Ishikawa (cell line): ENCODE results near the gene ELOVL2.

ENCODE experiments used
- CEBPB ChIP-seq: IDR thresholded peaks from 2 replicates; pipeline ENCODE4 v1.6.1; 2012
- CREB1 ChIP-seq: IDR thresholded peaks from 2 replicates; pipeline ENCODE4 v1.6.1; 2012; ENCODE audit warnings: low read depth
- EGR1 ChIP-seq: IDR thresholded peaks from 2 replicates; pipeline ENCODE4 v1.6.1; 2012
- EP300 ChIP-seq: IDR thresholded peaks from 2 replicates; pipeline ENCODE4 v1.6.1; 2012; ENCODE audit warnings: borderline replicate concordance
- FOXM1 ChIP-seq: IDR thresholded peaks from 2 replicates; pipeline ENCODE4 v1.6.1; 2012; ENCODE audit warnings: low read depth, borderline replicate concordance
- NFIC ChIP-seq: IDR thresholded peaks from 2 replicates; pipeline ENCODE4 v1.6.1; 2012
- RAD21 ChIP-seq: IDR thresholded peaks from 2 replicates; pipeline ENCODE4 v1.6.1; 2012; ENCODE audit warnings: low read depth
- TAF1 ChIP-seq: IDR thresholded peaks from 2 replicates; pipeline ENCODE4 v1.6.1; 2012; ENCODE audit warnings: low read depth, mild to moderate bottlenecking
- TCF12 ChIP-seq: IDR thresholded peaks from 2 replicates; pipeline ENCODE4 v1.6.1; 2012; ENCODE audit warnings: low read depth
- TEAD4 ChIP-seq: IDR thresholded peaks from 2 replicates; pipeline ENCODE4 v1.6.1; 2012
- YY1 ChIP-seq: IDR thresholded peaks from 2 replicates; pipeline ENCODE4 v1.6.1; 2012; ENCODE audit warnings: low read depth
- ZBTB7A ChIP-seq: IDR thresholded peaks from 2 replicates; pipeline ENCODE4 v1.6.1; 2012; ENCODE audit warnings: low read depth
- TF ChIP-seq, protein P1 (sequence below): IDR thresholded peaks from 2 replicates; pipeline ENCODE4 v1.6.1; 2012
- TF ChIP-seq, protein P2 (sequence below): IDR thresholded peaks from 2 replicates; pipeline ENCODE4 v1.6.1; 2012
- TF ChIP-seq, protein P3 (sequence below): IDR thresholded peaks from 2 replicates; pipeline ENCODE4 v1.6.1; 2012; ENCODE audit warnings: low read depth, mild to moderate bottlenecking

ELOVL2 gene

DNA sequence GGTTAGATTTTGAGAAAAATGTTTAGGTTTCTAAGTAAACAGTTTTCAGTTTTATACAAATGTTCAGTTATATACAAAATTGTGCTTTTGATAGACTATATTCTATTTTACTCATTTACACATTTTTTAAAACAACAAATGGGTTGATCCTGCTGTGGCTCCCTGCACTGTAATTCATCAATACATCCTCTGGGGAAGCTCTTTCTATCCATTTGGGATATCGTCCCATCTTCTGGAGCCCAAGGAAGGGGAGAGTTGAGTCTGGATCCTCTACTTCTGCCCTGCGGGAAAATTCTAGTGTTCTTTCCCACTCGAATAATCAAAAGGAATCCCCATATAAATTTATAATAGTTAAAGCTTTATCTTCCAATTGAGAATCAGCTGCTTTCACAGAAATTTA lies 82.3 kb downstream of the ELOVL2 start:
- TF ChIP-seq TAF1: no peak
- TF ChIP-seq ZBTB7A: no peak
- TF ChIP-seq EGR1: no peak
- no peak for TF ChIP-seq RAD21
- TF ChIP-seq TEAD4: no peak
- TF ChIP-seq, protein P1, sequence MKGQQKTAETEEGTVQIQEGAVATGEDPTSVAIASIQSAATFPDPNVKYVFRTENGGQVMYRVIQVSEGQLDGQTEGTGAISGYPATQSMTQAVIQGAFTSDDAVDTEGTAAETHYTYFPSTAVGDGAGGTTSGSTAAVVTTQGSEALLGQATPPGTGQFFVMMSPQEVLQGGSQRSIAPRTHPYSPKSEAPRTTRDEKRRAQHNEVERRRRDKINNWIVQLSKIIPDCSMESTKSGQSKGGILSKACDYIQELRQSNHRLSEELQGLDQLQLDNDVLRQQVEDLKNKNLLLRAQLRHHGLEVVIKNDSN: no peak
- no peak for TF ChIP-seq TCF12
- TF ChIP-seq CEBPB: no peak
- TF ChIP-seq, protein P2, sequence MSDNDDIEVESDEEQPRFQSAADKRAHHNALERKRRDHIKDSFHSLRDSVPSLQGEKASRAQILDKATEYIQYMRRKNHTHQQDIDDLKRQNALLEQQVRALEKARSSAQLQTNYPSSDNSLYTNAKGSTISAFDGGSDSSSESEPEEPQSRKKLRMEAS: no peak
- TF ChIP-seq NFIC: no peak
- TF ChIP-seq EP300: no peak
- TF ChIP-seq, protein P3, sequence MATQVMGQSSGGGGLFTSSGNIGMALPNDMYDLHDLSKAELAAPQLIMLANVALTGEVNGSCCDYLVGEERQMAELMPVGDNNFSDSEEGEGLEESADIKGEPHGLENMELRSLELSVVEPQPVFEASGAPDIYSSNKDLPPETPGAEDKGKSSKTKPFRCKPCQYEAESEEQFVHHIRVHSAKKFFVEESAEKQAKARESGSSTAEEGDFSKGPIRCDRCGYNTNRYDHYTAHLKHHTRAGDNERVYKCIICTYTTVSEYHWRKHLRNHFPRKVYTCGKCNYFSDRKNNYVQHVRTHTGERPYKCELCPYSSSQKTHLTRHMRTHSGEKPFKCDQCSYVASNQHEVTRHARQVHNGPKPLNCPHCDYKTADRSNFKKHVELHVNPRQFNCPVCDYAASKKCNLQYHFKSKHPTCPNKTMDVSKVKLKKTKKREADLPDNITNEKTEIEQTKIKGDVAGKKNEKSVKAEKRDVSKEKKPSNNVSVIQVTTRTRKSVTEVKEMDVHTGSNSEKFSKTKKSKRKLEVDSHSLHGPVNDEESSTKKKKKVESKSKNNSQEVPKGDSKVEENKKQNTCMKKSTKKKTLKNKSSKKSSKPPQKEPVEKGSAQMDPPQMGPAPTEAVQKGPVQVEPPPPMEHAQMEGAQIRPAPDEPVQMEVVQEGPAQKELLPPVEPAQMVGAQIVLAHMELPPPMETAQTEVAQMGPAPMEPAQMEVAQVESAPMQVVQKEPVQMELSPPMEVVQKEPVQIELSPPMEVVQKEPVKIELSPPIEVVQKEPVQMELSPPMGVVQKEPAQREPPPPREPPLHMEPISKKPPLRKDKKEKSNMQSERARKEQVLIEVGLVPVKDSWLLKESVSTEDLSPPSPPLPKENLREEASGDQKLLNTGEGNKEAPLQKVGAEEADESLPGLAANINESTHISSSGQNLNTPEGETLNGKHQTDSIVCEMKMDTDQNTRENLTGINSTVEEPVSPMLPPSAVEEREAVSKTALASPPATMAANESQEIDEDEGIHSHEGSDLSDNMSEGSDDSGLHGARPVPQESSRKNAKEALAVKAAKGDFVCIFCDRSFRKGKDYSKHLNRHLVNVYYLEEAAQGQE: no peak
- TF ChIP-seq CREB1: no peak
- no peak for TF ChIP-seq FOXM1
- TF ChIP-seq YY1: no peak

DNA sequence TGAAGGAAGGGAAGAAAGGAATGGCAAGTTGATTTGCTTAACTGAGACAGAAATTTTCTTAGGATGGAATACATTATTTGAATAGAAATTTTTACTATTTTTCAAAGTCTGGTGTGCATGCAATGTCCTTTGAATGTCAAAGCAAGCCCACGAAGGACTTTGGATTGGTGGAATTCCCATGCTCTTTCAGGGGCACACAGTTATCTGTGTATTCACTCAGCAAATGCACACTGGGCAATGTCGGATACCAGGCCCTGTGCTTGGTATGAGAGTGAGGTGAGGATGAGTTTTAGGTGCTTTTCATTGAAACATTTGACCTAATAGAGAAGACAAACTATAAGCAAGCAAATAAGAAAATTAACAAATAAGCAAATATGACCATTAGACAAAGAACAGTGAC lies 83.9 kb downstream of the ELOVL2 start:
- no peak for TF ChIP-seq NFIC
- TF ChIP-seq, protein P3: no peak
- no peak for TF ChIP-seq ZBTB7A
- no peak for TF ChIP-seq EGR1
- no peak for TF ChIP-seq YY1
- TF ChIP-seq TEAD4: no peak
- TF ChIP-seq CEBPB: no peak
- no peak for TF ChIP-seq CREB1
- TF ChIP-seq RAD21: no peak
- TF ChIP-seq TAF1: no peak
- TF ChIP-seq FOXM1: no peak
- no peak for TF ChIP-seq TCF12
- TF ChIP-seq EP300: no peak
- TF ChIP-seq, protein P2: no peak
- TF ChIP-seq, protein P1: no peak

DNA sequence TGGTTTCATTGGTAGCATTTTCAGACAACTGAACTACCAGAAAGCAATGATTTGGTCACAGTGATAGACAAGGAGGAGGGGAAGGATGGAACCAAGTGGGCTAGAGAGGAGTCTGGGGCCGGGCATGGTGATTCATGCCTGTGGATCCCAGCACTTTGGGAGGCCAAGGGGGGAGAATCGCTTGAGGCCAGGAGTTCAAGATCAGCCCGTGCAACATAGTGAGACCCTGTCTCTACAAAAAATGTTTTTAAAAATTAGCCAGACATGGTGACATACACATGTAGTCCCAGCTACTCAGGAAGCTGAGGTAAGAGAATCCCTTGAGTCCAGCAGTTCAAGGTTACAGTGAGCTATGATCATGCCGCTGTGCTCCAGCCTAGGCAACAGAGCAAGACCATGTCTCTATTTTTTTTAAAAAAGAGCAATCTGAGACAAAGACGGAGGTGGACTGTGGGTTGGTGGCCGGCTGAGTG lies 86.7 kb downstream of the ELOVL2 start:
- TF ChIP-seq RAD21: no peak
- no peak for TF ChIP-seq EGR1
- no peak for TF ChIP-seq EP300
- no peak for TF ChIP-seq ZBTB7A
- no peak for TF ChIP-seq TEAD4
- no peak for TF ChIP-seq YY1
- TF ChIP-seq, protein P1: no peak
- no peak for TF ChIP-seq TCF12
- no peak for TF ChIP-seq TAF1
- TF ChIP-seq FOXM1: no peak
- TF ChIP-seq, protein P2: no peak
- TF ChIP-seq CREB1: no peak
- TF ChIP-seq NFIC: no peak
- TF ChIP-seq, protein P3: no peak
- TF ChIP-seq CEBPB: no peak
